Measurements from ENCODE around the gene RAB11B. TPM values are rescaled to one million over a fixed set of nuclear protein-coding genes. Genes with fewer than 3 reads are reported as not detected.

RAB11B gene
- total and polyA plus RNA-seq, 2 of the 13 experiments (the other 11 are each of a cell fraction or from before 2014, with no cell fraction given) = 6.0 to 28.4 TPM

- TF ChIP-seq THYN1 (CRISPR knock-in tag; IDR thresholded peaks at IDR 0.05; ENCODE audit: borderline replicate concordance, low read depth) (no peak), NFE2 (CRISPR knock-in tag; IDR thresholded peaks at IDR 0.05) (no peak), BCL6 (CRISPR knock-in tag; IDR thresholded peaks at IDR 0.05) (peak; percentile 65), SAP130 (CRISPR knock-in tag; IDR thresholded peaks at IDR 0.05; ENCODE audit: low read depth) (peak; percentile 89), SOX13 (IDR thresholded peaks at IDR 0.05) (no peak), SOX13 (CRISPR knock-in tag; conservative IDR thresholded peaks at IDR 0.05 in 1 of 2, IDR thresholded peaks at IDR 0.05 in 1 of 2) (peak in 1 of 2 experiments; percentile 68; a peak in 2 of 4 replicates), THRA (CRISPR knock-in tag; IDR thresholded peaks at IDR 0.05; ENCODE audit: borderline replicate concordance) (peak; percentile 90; the same call in 1 of the 2 replicates), NFKBIZ (CRISPR knock-in tag; IDR thresholded peaks at IDR 0.05) (0 out of 2 replicates have a peak, but pooled peaks have one; percentile 25), ZNF232 (CRISPR knock-in tag; IDR thresholded peaks at IDR 0.05; ENCODE audit: borderline replicate concordance) (no peak), ZNF143 (CRISPR knock-in tag; IDR thresholded peaks at IDR 0.05) (peak; percentile 28; the same call in 1 of the 2 replicates), NR2F2 (IDR thresholded peaks at IDR 0.05; ENCODE audit: borderline replicate concordance, low read depth) (peak; percentile 68), ZNF230 (CRISPR knock-in tag; IDR thresholded peaks at IDR 0.05) (no peak), RCOR2 (CRISPR knock-in tag; IDR thresholded peaks at IDR 0.05) (peak; percentile 79; the same call in 1 of the 2 replicates), HDAC2 (CRISPR knock-in tag; IDR thresholded peaks at IDR 0.05) (peak; percentile 68; the same call in 1 of the 2 replicates), ZMYM3 (CRISPR knock-in tag; IDR thresholded peaks at IDR 0.05) (peak; percentile 89), FOXO4 (CRISPR knock-in tag; conservative IDR thresholded peaks at IDR 0.05) (no peak), ZC3H4 (CRISPR knock-in tag; IDR thresholded peaks at IDR 0.05; ENCODE audit: borderline replicate concordance) (no peak), ZSCAN22 (CRISPR knock-in tag; IDR thresholded peaks at IDR 0.05) (no peak), ZNF768 (CRISPR knock-in tag; IDR thresholded peaks at IDR 0.05) (no peak), GABPA (IDR thresholded peaks at IDR 0.05; ENCODE audit: low read depth, low read length) (no peak), GABPA (CRISPR knock-in tag; IDR thresholded peaks at IDR 0.05; ENCODE audit: low read depth) (peak; percentile 48), ARID4A (CRISPR knock-in tag; IDR thresholded peaks at IDR 0.05; ENCODE audit: borderline replicate concordance) (peak; percentile 14; the same call in 1 of the 2 replicates), ZNF17 (CRISPR knock-in tag; IDR thresholded peaks at IDR 0.05) (no peak), ZFP62 (CRISPR knock-in tag; IDR thresholded peaks at IDR 0.05) (no peak)
Observed at GRCh38 chr19:8355631-8356402, 34.3 kb upstream of the RAB11B start (continued).
